Vagina (tissue), 2 donors: Measurements from ENCODE around the gene SBSN. TPM values are rescaled to one million over a fixed set of nuclear protein-coding genes. Genes with fewer than 3 reads are reported as not detected.

Experiments
- DNase-seq, 2 donors: peaks; one replicate each; pipeline ENCODE4 v3.0.0-alpha.2; 2017; ENCODE audit errors: extremely low spot score in 2 of 2
- H3K27ac ChIP-seq: fragments of 200-600 bp; sonication (generic); one replicate; pipeline ENCODE4 v1.5.1; 2019
- H3K27me3 ChIP-seq: fragments of 200-600 bp; sonication (generic); one replicate; pipeline ENCODE4 v1.5.1; 2019
- H3K36me3 ChIP-seq, 2 donors: fragments of 200-600 bp; sonication (generic); one replicate each; pipeline ENCODE4 v1.5.1; 2017 to 2019
- H3K4me1 ChIP-seq: fragments of 200-600 bp; sonication (generic); one replicate; pipeline ENCODE4 v1.5.1; 2019
- H3K4me3 ChIP-seq, 2 donors: fragments of 200-600 bp; sonication (generic); 1 replicate in 1 of 2; 2 replicates in 1 of 2; pipeline ENCODE4 v1.5.1; 2016 to 2019
- H3K9me3 ChIP-seq: fragments of 200-600 bp; sonication (generic); one replicate; pipeline ENCODE4 v1.5.1; 2019
- POLR2A ChIP-seq, 2 donors: fragments of 450-650 bp; IDR thresholded peaks; one replicate each; pipeline ENCODE4 v1.6.1; 2017; ENCODE audit warnings: antibody characterized with exemption in 2 of 2, mild to moderate bottlenecking in 2 of 2, moderate library complexity in 2 of 2
- POLR2AphosphoS5 ChIP-seq, 2 donors: sonication (generic); formaldehyde crosslinking; IDR thresholded peaks; one replicate each; pipeline ENCODE4 v1.9.0; 2017; ENCODE audit warnings: antibody characterized with exemption in 2 of 2, mild to moderate bottlenecking in 2 of 2, low read depth in 1 of 2; ENCODE audit not compliant: insufficient read depth in 1 of 2
- intact Hi-C: fragments of 100-400 bp; cut with DNase I; formaldehyde crosslinking; loops from one replicate; pipeline ENCODE4 v1.15.1; 2023
- total RNA-seq: library from RNA; depleted of rRNA; stranded (reverse); fragments of >200 nt; gene quantifications from one replicate; pipeline ENCODE4 v1.2.3, GENCODE V29; 2016
- TF ChIP-seq, protein P1 (sequence below), 3 experiments: fragments of 450-650 bp in 2 of 3; fragments of 200-600 bp in 1 of 3; sonication (generic) in 1 of 3; IDR thresholded peaks; one replicate each; pipeline ENCODE4 v1.5.1; 2017 to 2019; ENCODE audit warnings: antibody characterized with exemption in 3 of 3, mild to moderate bottlenecking in 2 of 3, moderate library complexity in 2 of 3

Gene SBSN
- total RNA-seq, 1 donor from 2014 or later, result 162 TPM

- H3K27ac ChIP-seq, result no peak overlapping the region
- TF ChIP-seq POLR2AphosphoS5 (IDR thresholded peaks at IDR 0.05; ENCODE audit: insufficient read depth in 1 of 2, low read depth in 1 of 2) (no peak), POLR2A (IDR thresholded peaks at IDR 0.05) (no peak)
- TF ChIP-seq, protein P1, sequence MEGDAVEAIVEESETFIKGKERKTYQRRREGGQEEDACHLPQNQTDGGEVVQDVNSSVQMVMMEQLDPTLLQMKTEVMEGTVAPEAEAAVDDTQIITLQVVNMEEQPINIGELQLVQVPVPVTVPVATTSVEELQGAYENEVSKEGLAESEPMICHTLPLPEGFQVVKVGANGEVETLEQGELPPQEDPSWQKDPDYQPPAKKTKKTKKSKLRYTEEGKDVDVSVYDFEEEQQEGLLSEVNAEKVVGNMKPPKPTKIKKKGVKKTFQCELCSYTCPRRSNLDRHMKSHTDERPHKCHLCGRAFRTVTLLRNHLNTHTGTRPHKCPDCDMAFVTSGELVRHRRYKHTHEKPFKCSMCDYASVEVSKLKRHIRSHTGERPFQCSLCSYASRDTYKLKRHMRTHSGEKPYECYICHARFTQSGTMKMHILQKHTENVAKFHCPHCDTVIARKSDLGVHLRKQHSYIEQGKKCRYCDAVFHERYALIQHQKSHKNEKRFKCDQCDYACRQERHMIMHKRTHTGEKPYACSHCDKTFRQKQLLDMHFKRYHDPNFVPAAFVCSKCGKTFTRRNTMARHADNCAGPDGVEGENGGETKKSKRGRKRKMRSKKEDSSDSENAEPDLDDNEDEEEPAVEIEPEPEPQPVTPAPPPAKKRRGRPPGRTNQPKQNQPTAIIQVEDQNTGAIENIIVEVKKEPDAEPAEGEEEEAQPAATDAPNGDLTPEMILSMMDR (IDR thresholded peaks at IDR 0.05), result no peak
- intact Hi-C loops, result no loop called here
These were observed 12.3 kb upstream of the SBSN start for GRCh38 chr19:35540356-35540927.

GRCh38 chr19:35539850-35540249 lies 11.7 kb upstream of the SBSN start:
- H3K4me3 ChIP-seq, result no peak overlapping the region
- H3K4me1 ChIP-seq, result peaks cover 8% of the 10 kb centered on the region
- DNase-seq, result no peak
- H3K27me3 ChIP-seq, result no peaks in the 10 kb centered on the region
- no peak overlapping the region for H3K27ac ChIP-seq
- intact Hi-C loops, result no loop called here
- TF ChIP-seq, protein P1 (IDR thresholded peaks at IDR 0.05), result no peak
- TF ChIP-seq POLR2A (IDR thresholded peaks at IDR 0.05) (no peak), POLR2AphosphoS5 (IDR thresholded peaks at IDR 0.05; ENCODE audit: insufficient read depth in 1 of 2, low read depth in 1 of 2) (no peak)
- H3K36me3 ChIP-seq, result no peaks in the 10 kb centered on the region
- H3K9me3 ChIP-seq, result no peaks in the 10 kb centered on the region

More at GRCh38 chr19:35540356-35540927, 12.3 kb upstream of the SBSN start:
- DNase-seq, result no peak
- Histone ChIP-seq H3K9me3 (no peaks in the 10 kb centered on the region), H3K4me1 (peaks cover 10% of the 10 kb centered on the region), H3K27me3 (no peaks in the 10 kb centered on the region), H3K4me3 (no peak overlapping the region), H3K36me3 (no peaks in the 10 kb centered on the region)

DNA sequence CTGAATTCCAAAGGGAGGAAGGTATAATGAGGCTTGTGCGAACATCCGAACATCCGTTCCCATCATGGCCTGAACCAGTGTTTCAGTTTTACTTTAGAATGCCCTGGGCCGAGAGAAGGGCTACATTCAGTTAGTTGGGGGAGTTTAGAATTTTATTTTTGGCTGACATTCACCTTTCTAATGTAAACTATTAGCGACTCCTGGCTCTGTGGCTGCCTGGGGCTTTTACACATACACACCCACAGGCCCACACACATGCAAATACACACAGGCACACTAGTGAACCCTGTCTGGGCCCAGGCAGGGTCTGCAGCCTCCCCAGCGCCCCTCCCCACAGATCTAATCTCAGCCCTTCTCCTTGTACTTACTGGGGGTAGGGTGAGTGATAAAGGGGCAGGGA lies 11.2 kb upstream of the SBSN start:
- Histone ChIP-seq H3K27ac (no peak overlapping the region), H3K27me3 (no peaks in the 10 kb centered on the region), H3K36me3 (no peaks in the 10 kb centered on the region), H3K9me3 (no peaks in the 10 kb centered on the region), H3K4me1 (peaks cover 6% of the 10 kb centered on the region), H3K4me3 (no peak overlapping the region)
- DNase-seq, result no peak
- intact Hi-C loops, result no loop called here
- no peak for TF ChIP-seq POLR2AphosphoS5 (IDR thresholded peaks at IDR 0.05; ENCODE audit: insufficient read depth in 1 of 2, low read depth in 1 of 2)
- no peak for TF ChIP-seq POLR2A (IDR thresholded peaks at IDR 0.05)
- TF ChIP-seq, protein P1 (IDR thresholded peaks at IDR 0.05), result no peak

- intact Hi-C loops, result no loop called here
- Histone ChIP-seq H3K9me3 (no peaks in the 10 kb centered on the region), H3K27me3 (no peaks in the 10 kb centered on the region), H3K4me3 (no peak overlapping the region), H3K4me1 (peaks cover 14% of the 10 kb centered on the region), H3K36me3 (no peaks in the 10 kb centered on the region), H3K27ac (no peak overlapping the region)
- DNase-seq, result no peak
- TF ChIP-seq POLR2A (IDR thresholded peaks at IDR 0.05), result no peak
- no peak for TF ChIP-seq POLR2AphosphoS5 (IDR thresholded peaks at IDR 0.05; ENCODE audit: insufficient read depth in 1 of 2, low read depth in 1 of 2)
- TF ChIP-seq, protein P1 (IDR thresholded peaks at IDR 0.05), result no peak
These were observed 6.8 kb upstream of the SBSN start for GRCh38 chr19:35534803-35535480.

GRCh38 chr19:35533822-35534392 lies 5.8 kb upstream of the SBSN start:
- no peaks in the 10 kb centered on the region for H3K27me3 ChIP-seq
- DNase-seq, result no peak
- no peak overlapping the region for H3K4me3 ChIP-seq
- intact Hi-C loops, result no loop called here
- H3K9me3 ChIP-seq, result no peaks in the 10 kb centered on the region
- H3K4me1 ChIP-seq, result peaks cover 14% of the 10 kb centered on the region
- no peak overlapping the region for H3K27ac ChIP-seq
- TF ChIP-seq POLR2AphosphoS5 (IDR thresholded peaks at IDR 0.05; ENCODE audit: insufficient read depth in 1 of 2, low read depth in 1 of 2) (no peak), POLR2A (IDR thresholded peaks at IDR 0.05) (no peak)
- TF ChIP-seq, protein P1 (IDR thresholded peaks at IDR 0.05), result no peak
- H3K36me3 ChIP-seq, result no peaks in the 10 kb centered on the region
